ENCODE results near the gene AQP3.

GRCh38 chr9:33446946-33447798 lies at the start of gene AQP3:
- TF ChIP-seq SP1 (IDR thresholded peaks at IDR 0.05) (no peak), ELF4 (IDR thresholded peaks at IDR 0.05) (no peak)
